HepG2 (cell line): ENCODE measurements around the gene ASPM. TPM values are rescaled to one million over a fixed set of nuclear protein-coding genes. Genes with fewer than 3 reads are reported as not detected.

Experiments used
- ATAC-seq: fragments of 200-7000 bp; cut with Tn5 transposase; 3 replicates; pipeline ENCODE4 v1.9.1; 2020; ENCODE audit warnings: mild to moderate bottlenecking, moderate library complexity
- BruUV-seq: library from RNA; stranded (reverse); fragments of 400-500 nt; replicated peaks from 2 replicates; lab custom pipeline; 2021; lab: Mats Ljungman, UMichigan
- CTCF ChIA-PET: fragments of 300-600 bp; formaldehyde crosslinking; extraction: SDS; loops from one replicate; lab custom pipeline; 2021; ENCODE audit warnings: low total read pairs, inconsistent platforms, low intra/inter-chr PET ratio; lab: Yijun Ruan, JAX
- POLR2A ChIA-PET: fragments of 350-600 bp; sonication (Branson Sonifier 250); formaldehyde crosslinking; loops from one replicate; lab custom pipeline; 2020; ENCODE audit warnings: antibody characterized with exemption, inconsistent platforms; lab: Yijun Ruan, JAX
- DNase-seq: peaks from one replicate; pipeline ENCODE4 v3.0.0-alpha.2; 2015; ENCODE audit warnings: low spot score
- FAIRE-seq: peaks from 3 replicates; lab custom pipeline; 2011; peaks lifted over from hg19 to GRCh38; lab: Jason Lieb, UNC
- H2AFZ ChIP-seq: one replicate; pipeline ENCODE4 v1.6.1; 2011; ENCODE audit warnings: low read length, inconsistent platforms
- H3K27ac ChIP-seq: fragments of 300-600 bp; 3 replicates; pipeline ENCODE4 v1.8.0; 2011; ENCODE audit warnings: mixed run types, mild to moderate bottlenecking, mixed read lengths, low read length, inconsistent platforms; ENCODE audit not compliant: insufficient read depth; ENCODE audit errors: extremely low read length
- H3K27me3 ChIP-seq, 2 experiments: fragments of 200-600 bp in 1 of 2; 2 replicates in 1 of 2; 3 replicates in 1 of 2; pipeline versions ENCODE4 v1.6.0 to v1.8.0; 2011; ENCODE audit warnings: low read length in 2 of 2, mild to moderate bottlenecking in 2 of 2, moderate library complexity in 2 of 2, inconsistent platforms in 1 of 2; ENCODE audit not compliant: insufficient read depth in 2 of 2, control insufficient read depth in 1 of 2
- H3K36me3 ChIP-seq, 2 experiments: fragments of 200-600 bp in 1 of 2; replicated peaks in 1 of 2; 2 replicates in 1 of 2; 3 replicates in 1 of 2; pipeline versions ENCODE4 v1.5.1 to v1.8.0; 2011; ENCODE audit warnings: low read length in 2 of 2, inconsistent platforms in 1 of 2; ENCODE audit not compliant: insufficient read depth in 2 of 2, control insufficient read depth in 1 of 2
- H3K4me1 ChIP-seq: 2 replicates; pipeline ENCODE4 v1.5.1; 2012; ENCODE audit warnings: low read length, inconsistent platforms; ENCODE audit not compliant: insufficient read depth
- H3K4me2 ChIP-seq: 2 replicates; pipeline ENCODE4 v1.6.0; 2011; ENCODE audit warnings: low read depth, low read length, inconsistent platforms
- H3K4me3 ChIP-seq, 3 experiments: fragments of 200-600 bp in 1 of 3; sonication (generic), shearing (Covaris generic) in 1 of 3; replicated peaks in 1 of 3; 2 replicates each; pipeline ENCODE4 v1.5.1; 2011 to 2016; ENCODE audit warnings: low read length in 3 of 3, inconsistent platforms in 2 of 3, low read depth in 2 of 3, mild to moderate bottlenecking in 2 of 3, control low read depth in 1 of 3, mixed read lengths in 1 of 3; ENCODE audit not compliant: insufficient read depth in 1 of 3
- H3K79me2 ChIP-seq: one replicate; pipeline ENCODE4 v1.6.1; 2011; ENCODE audit warnings: low read length, inconsistent platforms; ENCODE audit not compliant: insufficient read depth
- H3K9ac ChIP-seq: 2 replicates; pipeline ENCODE4 v1.6.0; 2011; ENCODE audit warnings: mild to moderate bottlenecking, low read depth, low read length, inconsistent platforms; ENCODE audit not compliant: insufficient read depth
- H3K9me3 ChIP-seq: 2 replicates; pipeline ENCODE4 v1.5.1; 2012; ENCODE audit warnings: mild to moderate bottlenecking, low read length
- H4K20me1 ChIP-seq: 2 replicates; pipeline ENCODE4 v1.6.0; 2011; ENCODE audit warnings: inconsistent platforms, mild to moderate bottlenecking, low read length, moderate library complexity; ENCODE audit not compliant: insufficient read depth
- HNF4A ChIP-seq: sonication (generic); formaldehyde crosslinking; IDR thresholded peaks from 2 replicates; pipeline ENCODE4 v1.4.0; 2020; ENCODE audit warnings: missing genetic modification reagents
- KIAA2018 ChIP-seq: sonication (generic); formaldehyde crosslinking; IDR thresholded peaks from 2 replicates; pipeline ENCODE4 v1.5.0; 2020; ENCODE audit warnings: mild to moderate bottlenecking, missing genetic modification reagents, borderline replicate concordance
- RORA ChIP-seq: sonication (generic); formaldehyde crosslinking; IDR thresholded peaks from 2 replicates; pipeline ENCODE4 v1.5.0; 2020; ENCODE audit warnings: mild to moderate bottlenecking, missing genetic modification reagents, moderate library complexity
- SP5 ChIP-seq: IDR thresholded peaks from 2 replicates; pipeline ENCODE4 v1.6.1; 2016; ENCODE audit warnings: low read depth, borderline replicate concordance
- TEF ChIP-seq: sonication (generic); formaldehyde crosslinking; IDR thresholded peaks from 2 replicates; pipeline ENCODE4 v1.5.0; 2020; ENCODE audit warnings: missing genetic modification reagents
- ZNF180 ChIP-seq: sonication (generic); formaldehyde crosslinking; IDR thresholded peaks from 2 replicates; pipeline ENCODE4 v1.4.0; 2020; ENCODE audit warnings: low read depth, missing genetic modification reagents, borderline replicate concordance
- WGBS: methylation state at CpG from one replicate; pipeline ENCODE4 v1.1.6; 2017; ENCODE audit warnings: low lambda C conversion rate; 5-methylcytosine and 5-hydroxymethylcytosine counted together
- in situ Hi-C: cut with HindIII; loops from 2 replicates; pipeline ENCODE4 v1.10.0; 2017; ENCODE audit warnings: low pct_unique_long_range_greater_than_20kb; ENCODE audit not compliant: extremely low pct_ligation_motif_present
- intact Hi-C: fragments of 100-400 bp; cut with micrococcal nuclease; formaldehyde crosslinking; loops from one replicate; pipeline ENCODE4 v1.10.0; 2022; ENCODE audit not compliant: unreplicated experiment
- polyA plus RNA-seq, 8 experiments: library from polyadenylated mRNA; depleted of rRNA in 3 of 8; stranded (reverse) in 7 of 8; unstranded in 1 of 8; fragments of >200 nt; fragmentation: Illumina TruSeq in 4 of 8; extraction: Trizol in 4 of 8; gene quantifications; 2 replicates each; pipeline versions ENCODE4 v1.2.1 to v1.2.3, GENCODE V29; 2011 to 2016; ENCODE audit warnings: low read depth in 4 of 8, missing spikeins in 1 of 8, mixed read lengths in 1 of 8; ENCODE audit not compliant: insufficient read depth in 1 of 8
- total RNA-seq, 5 experiments: library from RNA; depleted of rRNA; stranded (reverse); fragments of >200 nt; fragmentation: Illumina TruSeq; extraction: Trizol; gene quantifications; 2 replicates each; pipeline ENCODE4 v1.2.3, GENCODE V29; 2016; ENCODE audit warnings: low read depth in 1 of 5
- TF ChIP-seq, protein P1 (sequence below): sonication (generic); formaldehyde crosslinking; IDR thresholded peaks from 2 replicates; pipeline ENCODE4 v1.5.0; 2020; ENCODE audit warnings: mild to moderate bottlenecking, low read depth, missing genetic modification reagents, borderline replicate concordance

ASPM gene
- total and polyA plus RNA-seq, 2 of the 13 experiments (the other 11 are each of a cell fraction or from before 2014, with no cell fraction given), result 7.7 to 29.1 TPM

DNA sequence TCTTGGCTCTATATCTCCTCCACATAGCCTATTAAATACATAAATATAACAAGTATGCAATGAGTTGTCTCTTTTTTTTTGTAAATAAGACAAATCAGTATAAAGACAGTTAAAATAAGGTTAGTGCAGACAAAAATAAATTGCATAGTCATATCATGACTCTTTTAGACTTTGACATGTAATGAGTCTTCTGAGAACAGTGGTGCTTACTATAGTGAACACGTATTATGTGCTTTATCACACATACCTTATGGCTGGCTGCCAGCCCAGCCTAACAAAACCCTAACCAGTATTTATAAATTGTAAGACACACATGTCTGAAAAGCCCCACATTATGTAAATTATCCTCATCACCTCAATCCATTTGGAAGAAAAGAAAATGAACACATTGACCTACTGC, 50.3 kb downstream of the ASPM start:
- WGBS, result 92% methylated on average over 1 of the region's 1 CpG
- ATAC-seq (no peak), DNase-seq (no peak), FAIRE-seq (no peak)
- intact Hi-C loops, result no loop called here
- no peaks in the 10 kb centered on the region for H4K20me1 ChIP-seq
- TF ChIP-seq ZNF180 (CRISPR knock-in tag) (no peak), SP5 (CRISPR knock-in tag) (no peak), HNF4A (CRISPR knock-in tag) (no peak), TEF (CRISPR knock-in tag) (no peak), RORA (CRISPR knock-in tag) (no peak), KIAA2018 (CRISPR knock-in tag) (no peak)
- TF ChIP-seq, protein P1, sequence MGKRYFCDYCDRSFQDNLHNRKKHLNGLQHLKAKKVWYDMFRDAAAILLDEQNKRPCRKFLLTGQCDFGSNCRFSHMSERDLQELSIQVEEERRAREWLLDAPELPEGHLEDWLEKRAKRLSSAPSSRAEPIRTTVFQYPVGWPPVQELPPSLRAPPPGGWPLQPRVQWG (CRISPR knock-in tag), result no peak
- H3K27ac ChIP-seq, result no peak overlapping the region
- H3K79me2 ChIP-seq, result no peaks in the 10 kb centered on the region
- POLR2A ChIA-PET, result no interaction called here
- no TSS peak for BruUV-seq
- no peak overlapping the region for H3K9ac ChIP-seq
- H3K27me3 ChIP-seq, result no peaks in the 10 kb centered on the region; a peak in 1 of 5 replicates
- no peaks in the 10 kb centered on the region for H3K9me3 ChIP-seq
- CTCF ChIA-PET, result no interaction called here
- peaks cover 3 to 12% of the 10 kb centered on the region in 2 experiments; a peak in 3 of 5 replicates for H3K36me3 ChIP-seq
- no peak overlapping the region for H3K4me3 ChIP-seq
- in situ Hi-C loops, result no loop called here
- H3K4me1 ChIP-seq, result no peaks in the 10 kb centered on the region
- no peak overlapping the region for H3K4me2 ChIP-seq
- H2AFZ ChIP-seq, result no peak overlapping the region
